ENCODE measurements around the gene P2RY1.

DNA sequence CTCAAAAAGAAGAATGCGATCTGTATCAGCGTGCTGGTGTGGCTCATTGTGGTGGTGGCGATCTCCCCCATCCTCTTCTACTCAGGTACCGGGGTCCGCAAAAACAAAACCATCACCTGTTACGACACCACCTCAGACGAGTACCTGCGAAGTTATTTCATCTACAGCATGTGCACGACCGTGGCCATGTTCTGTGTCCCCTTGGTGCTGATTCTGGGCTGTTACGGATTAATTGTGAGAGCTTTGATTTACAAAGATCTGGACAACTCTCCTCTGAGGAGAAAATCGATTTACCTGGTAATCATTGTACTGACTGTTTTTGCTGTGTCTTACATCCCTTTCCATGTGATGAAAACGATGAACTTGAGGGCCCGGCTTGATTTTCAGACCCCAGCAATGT is 1.3 kb downstream of the P2RY1 start:
- TF ChIP-seq, protein P1, sequence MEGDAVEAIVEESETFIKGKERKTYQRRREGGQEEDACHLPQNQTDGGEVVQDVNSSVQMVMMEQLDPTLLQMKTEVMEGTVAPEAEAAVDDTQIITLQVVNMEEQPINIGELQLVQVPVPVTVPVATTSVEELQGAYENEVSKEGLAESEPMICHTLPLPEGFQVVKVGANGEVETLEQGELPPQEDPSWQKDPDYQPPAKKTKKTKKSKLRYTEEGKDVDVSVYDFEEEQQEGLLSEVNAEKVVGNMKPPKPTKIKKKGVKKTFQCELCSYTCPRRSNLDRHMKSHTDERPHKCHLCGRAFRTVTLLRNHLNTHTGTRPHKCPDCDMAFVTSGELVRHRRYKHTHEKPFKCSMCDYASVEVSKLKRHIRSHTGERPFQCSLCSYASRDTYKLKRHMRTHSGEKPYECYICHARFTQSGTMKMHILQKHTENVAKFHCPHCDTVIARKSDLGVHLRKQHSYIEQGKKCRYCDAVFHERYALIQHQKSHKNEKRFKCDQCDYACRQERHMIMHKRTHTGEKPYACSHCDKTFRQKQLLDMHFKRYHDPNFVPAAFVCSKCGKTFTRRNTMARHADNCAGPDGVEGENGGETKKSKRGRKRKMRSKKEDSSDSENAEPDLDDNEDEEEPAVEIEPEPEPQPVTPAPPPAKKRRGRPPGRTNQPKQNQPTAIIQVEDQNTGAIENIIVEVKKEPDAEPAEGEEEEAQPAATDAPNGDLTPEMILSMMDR (IDR thresholded peaks at IDR 0.05) = no peak
- no peak for TF ChIP-seq POLR2A (IDR thresholded peaks at IDR 0.05)

Data from esophagus squamous epithelium (tissue), 4 donors.